GM13977 (cell line): ENCODE results near the gene STAT3.
"Not testable (repeated sequence)": the region's sequence is repeated elsewhere in the genome, so short reads cannot be mapped to it uniquely, and the experiment has no call there.

Experiments
- DNase-seq: peaks from one replicate; pipeline ENCODE4 v3.0.0; 2012; ENCODE audit warnings: low spot score
- in situ Hi-C: fragments of 300-500 bp; cut with MboI; formaldehyde crosslinking; loops from one replicate; pipeline ENCODE4 v1.12.0; 2022; ENCODE audit warnings: low sequenced_read_pairs, low pct_unique_long_range_greater_than_20kb, mixed read lengths, inconsistent platforms; ENCODE audit not compliant: unreplicated experiment
- TF ChIP-seq, protein P1 (sequence below): IDR thresholded peaks from 2 replicates; pipeline ENCODE4 v1.5.1; 2012; ENCODE audit warnings: mild to moderate bottlenecking, control low read depth; ENCODE audit not compliant: insufficient read depth; ENCODE audit errors: extremely low read depth, missing control alignments

The STAT3 gene

DNA sequence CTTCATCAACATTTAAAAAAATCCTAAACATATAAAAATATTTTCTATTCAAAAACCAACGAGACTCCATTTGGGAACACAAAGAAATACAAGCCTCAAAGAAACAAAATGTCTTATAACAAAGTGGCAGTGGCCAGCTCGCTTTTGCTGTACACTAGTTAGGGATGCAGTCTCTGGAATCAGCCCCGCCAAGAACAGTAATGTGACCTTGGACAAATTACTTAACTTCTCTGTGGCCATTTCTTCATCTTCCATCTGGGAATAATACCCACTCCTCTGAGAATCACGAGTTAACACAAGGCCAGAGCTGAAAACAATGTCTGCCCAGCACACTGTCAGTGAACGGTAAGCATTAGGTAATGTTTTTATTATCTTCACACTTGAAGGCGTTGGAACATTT is 117.6 kb downstream of the STAT3 start:
- no peak for DNase-seq
- in situ Hi-C loops = no loop called here
- TF ChIP-seq, protein P1, sequence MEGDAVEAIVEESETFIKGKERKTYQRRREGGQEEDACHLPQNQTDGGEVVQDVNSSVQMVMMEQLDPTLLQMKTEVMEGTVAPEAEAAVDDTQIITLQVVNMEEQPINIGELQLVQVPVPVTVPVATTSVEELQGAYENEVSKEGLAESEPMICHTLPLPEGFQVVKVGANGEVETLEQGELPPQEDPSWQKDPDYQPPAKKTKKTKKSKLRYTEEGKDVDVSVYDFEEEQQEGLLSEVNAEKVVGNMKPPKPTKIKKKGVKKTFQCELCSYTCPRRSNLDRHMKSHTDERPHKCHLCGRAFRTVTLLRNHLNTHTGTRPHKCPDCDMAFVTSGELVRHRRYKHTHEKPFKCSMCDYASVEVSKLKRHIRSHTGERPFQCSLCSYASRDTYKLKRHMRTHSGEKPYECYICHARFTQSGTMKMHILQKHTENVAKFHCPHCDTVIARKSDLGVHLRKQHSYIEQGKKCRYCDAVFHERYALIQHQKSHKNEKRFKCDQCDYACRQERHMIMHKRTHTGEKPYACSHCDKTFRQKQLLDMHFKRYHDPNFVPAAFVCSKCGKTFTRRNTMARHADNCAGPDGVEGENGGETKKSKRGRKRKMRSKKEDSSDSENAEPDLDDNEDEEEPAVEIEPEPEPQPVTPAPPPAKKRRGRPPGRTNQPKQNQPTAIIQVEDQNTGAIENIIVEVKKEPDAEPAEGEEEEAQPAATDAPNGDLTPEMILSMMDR = no peak

DNA sequence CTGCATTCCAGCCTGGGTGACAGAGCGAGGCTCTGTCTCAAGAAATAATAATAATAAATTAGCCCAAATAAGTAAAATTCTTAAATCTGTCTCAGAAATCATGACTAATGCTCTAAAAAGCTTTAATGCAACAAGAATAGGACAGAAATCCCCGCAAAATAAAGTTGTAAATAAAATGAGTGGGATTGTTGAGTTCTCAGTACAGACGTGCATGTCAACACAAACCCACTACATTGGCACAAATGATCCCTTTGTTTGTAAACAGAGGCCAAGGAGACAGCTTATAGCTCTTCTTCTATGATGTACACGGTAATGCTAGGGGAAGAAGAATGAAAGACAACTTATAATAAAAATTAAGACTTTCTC is 118.1 kb downstream of the STAT3 start:
- no peak for DNase-seq

DNA sequence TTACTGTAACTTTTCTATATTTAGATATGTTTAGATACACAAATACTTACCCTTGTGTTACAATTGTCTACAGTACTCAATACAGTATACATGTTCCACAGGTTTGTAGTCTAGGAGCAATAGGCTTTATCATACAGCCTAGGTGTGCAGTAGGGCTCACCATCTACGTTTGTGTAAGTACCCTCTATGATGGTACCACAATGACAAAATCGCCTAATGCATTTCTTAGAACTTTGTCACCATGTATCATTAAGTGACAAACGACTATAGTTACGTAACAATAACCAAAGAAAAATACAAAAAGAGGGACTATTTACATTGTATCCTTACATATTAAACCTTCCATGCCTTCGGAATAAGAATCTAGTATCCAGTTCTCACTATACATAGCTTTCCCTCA is 120.0 kb downstream of the STAT3 start:
- no peak for DNase-seq
- in situ Hi-C loops = no loop called here
- TF ChIP-seq, protein P1 = no peak

More for the DNA sequence above, 118.1 kb downstream of the STAT3 start:
- in situ Hi-C loops = no loop called here
- TF ChIP-seq, protein P1 = no peak

DNA sequence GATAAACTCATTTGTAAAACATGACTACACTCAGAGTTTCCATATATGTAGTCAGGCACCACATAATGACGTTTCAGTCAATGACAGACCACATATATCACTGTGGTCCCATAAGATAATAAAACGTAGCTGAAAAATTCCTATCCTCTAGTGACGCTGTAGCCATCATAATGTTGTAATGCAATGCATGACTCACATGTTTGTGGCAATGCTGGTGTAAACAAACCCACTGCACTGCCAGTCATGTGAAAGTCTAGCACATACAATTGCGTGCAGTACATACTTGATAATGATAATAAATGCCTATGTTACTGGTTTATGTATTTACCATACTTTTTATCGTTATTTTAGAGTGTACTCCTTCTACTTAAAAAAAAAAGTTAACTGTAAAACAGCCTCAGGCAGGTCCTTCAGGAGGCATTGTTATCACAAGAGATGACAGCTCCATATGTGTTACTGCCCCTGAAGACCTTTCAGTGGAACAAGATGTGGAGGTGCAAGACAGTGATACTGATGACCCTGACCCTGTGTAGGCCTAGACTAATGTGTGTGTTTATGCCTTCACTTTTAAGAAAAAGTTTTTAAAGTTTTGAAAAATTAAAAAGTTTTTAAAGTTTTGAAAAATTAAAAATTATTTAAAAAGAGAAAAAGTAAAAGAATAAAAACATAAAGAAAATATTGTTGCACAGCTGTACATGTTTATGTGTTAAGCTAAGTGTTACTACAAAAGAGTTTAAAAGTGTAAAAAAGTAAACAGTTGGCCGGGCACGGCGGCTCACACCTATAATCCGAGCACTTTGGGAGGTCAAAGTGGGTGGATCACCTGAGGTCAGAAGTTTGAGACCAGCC is 121.1 kb downstream of the STAT3 start:
- in situ Hi-C loops = no loop called here
- TF ChIP-seq, protein P1 = no peak
- DNase-seq = no peak

DNA sequence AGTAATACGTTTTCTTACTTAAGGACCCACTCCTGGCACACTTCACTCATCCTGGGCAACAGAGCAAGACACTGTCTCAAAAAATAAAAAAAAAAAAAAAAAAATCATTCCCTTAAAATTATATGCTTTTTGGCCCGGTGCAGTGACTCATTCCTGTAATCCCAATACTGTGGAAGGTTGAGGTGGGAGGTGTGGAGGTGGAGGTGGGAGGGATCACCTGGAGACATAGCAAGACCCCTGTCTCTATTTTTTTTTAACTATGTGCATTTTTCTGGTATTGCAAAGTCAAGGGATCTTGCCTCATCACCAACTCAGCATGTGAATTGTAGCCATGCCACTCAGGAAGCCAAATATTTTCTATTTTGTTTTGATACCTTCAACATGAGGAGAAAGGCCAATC is 121.8 kb downstream of the STAT3 start:
- in situ Hi-C loops = no loop called here
- TF ChIP-seq, protein P1 = no peak
- no peak for DNase-seq

DNA sequence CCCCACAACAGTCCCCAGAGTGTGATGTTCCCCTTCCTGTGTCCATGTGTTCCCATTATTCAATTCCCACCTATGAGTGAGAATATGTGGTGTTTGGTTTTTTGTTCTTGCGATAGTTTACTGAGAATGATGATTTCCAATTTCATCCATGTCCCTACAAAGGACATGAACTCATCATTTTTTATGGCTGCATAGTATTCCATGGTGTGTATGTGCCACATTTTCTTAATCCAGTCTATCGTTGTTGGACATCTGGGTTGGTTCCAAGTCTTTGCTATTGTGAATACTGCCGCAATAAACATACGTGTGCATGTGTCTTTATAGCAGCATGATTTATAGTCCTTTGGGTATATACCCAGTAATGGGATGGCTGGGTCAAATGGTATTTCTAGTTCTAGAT is 123.9 kb downstream of the STAT3 start:
- DNase-seq, in situ Hi-C loops: not testable (repeated sequence)
